Keratinocyte (primary cell): ENCODE measurements around the gene TRIM29. TPM values are rescaled to one million over a fixed set of nuclear protein-coding genes. Genes with fewer than 3 reads are reported as not detected.

Experiments
- DNase-seq: peaks from one replicate; pipeline ENCODE4 v3.0.0-alpha.2; 2011; ENCODE audit warnings: low read depth, missing footprints, low spot score
- FAIRE-seq: peaks from 2 replicates; lab custom pipeline; 2011; peaks lifted over from hg19 to GRCh38; lab: Jason Lieb, UNC
- H2AFZ ChIP-seq: 2 replicates; pipeline ENCODE4 v1.6.0; 2012; ENCODE audit warnings: low read length, control low read depth, inconsistent platforms; ENCODE audit not compliant: control insufficient read depth
- H3K27ac ChIP-seq: 2 replicates; pipeline ENCODE4 v1.5.1; 2011; ENCODE audit warnings: low read length; ENCODE audit not compliant: control insufficient read depth, insufficient read depth
- H3K27me3 ChIP-seq: 3 replicates; pipeline ENCODE4 v1.6.0; 2011; ENCODE audit warnings: low read length; ENCODE audit not compliant: control insufficient read depth, insufficient read depth; ENCODE audit errors: extremely low read depth
- H3K36me3 ChIP-seq, 2 experiments: 2 replicates in 1 of 2; 3 replicates in 1 of 2; pipeline ENCODE4 v1.5.1; 2011; ENCODE audit warnings: low read length in 2 of 2, mild to moderate bottlenecking in 1 of 2; ENCODE audit not compliant: control insufficient read depth in 2 of 2, insufficient read depth in 2 of 2; ENCODE audit errors: extremely low read depth in 1 of 2
- H3K4me1 ChIP-seq: 3 replicates; pipeline ENCODE4 v1.5.1; 2011; ENCODE audit warnings: low read length; ENCODE audit not compliant: control insufficient read depth, insufficient read depth; ENCODE audit errors: extremely low read depth
- H3K4me2 ChIP-seq: 3 replicates; pipeline ENCODE4 v1.6.0; 2011; ENCODE audit warnings: low read depth, low read length; ENCODE audit not compliant: control insufficient read depth, insufficient read depth; ENCODE audit errors: extremely low read depth
- H3K4me3 ChIP-seq, 3 experiments: fragments of 200-600 bp in 1 of 3; sonication (generic) in 1 of 3; 2 replicates in 2 of 3; 3 replicates in 1 of 3; pipeline ENCODE4 v1.5.1; 2011 to 2016; ENCODE audit warnings: low read length in 3 of 3, mild to moderate bottlenecking in 3 of 3, control low read depth in 2 of 3, inconsistent platforms in 1 of 3, low read depth in 1 of 3, mixed read lengths in 1 of 3, mixed run types in 1 of 3, moderate library complexity in 1 of 3; ENCODE audit not compliant: control insufficient read depth in 2 of 3, insufficient read depth in 2 of 3; ENCODE audit errors: extremely low read depth in 1 of 3
- H3K79me2 ChIP-seq: 2 replicates; pipeline ENCODE4 v1.6.0; 2012; ENCODE audit warnings: low read length; ENCODE audit not compliant: control insufficient read depth, insufficient read depth
- H3K9ac ChIP-seq: 3 replicates; pipeline ENCODE4 v1.6.0; 2011; ENCODE audit warnings: low read length; ENCODE audit not compliant: control insufficient read depth, insufficient read depth; ENCODE audit errors: extremely low read depth
- H3K9me1 ChIP-seq: 3 replicates; pipeline ENCODE4 v1.6.0; 2011; ENCODE audit warnings: low read length; ENCODE audit not compliant: control insufficient read depth, insufficient read depth; ENCODE audit errors: extremely low read depth
- H3K9me3 ChIP-seq: 2 replicates; pipeline ENCODE4 v1.5.1; 2012; ENCODE audit warnings: low read depth, low read length; ENCODE audit not compliant: control insufficient read depth
- H4K20me1 ChIP-seq: 3 replicates; pipeline ENCODE4 v1.6.0; 2011; ENCODE audit warnings: low read length; ENCODE audit not compliant: control insufficient read depth, insufficient read depth; ENCODE audit errors: extremely low read depth
- CTCF ChIP-seq, 3 experiments: IDR thresholded peaks in 1 of 3; conservative IDR thresholded peaks in 1 of 3; optimal IDR thresholded peaks in 1 of 3; 2 replicates in 2 of 3; 3 replicates in 1 of 3; pipeline versions ENCODE3 to v1.5.1; 2011; ENCODE audit warnings: low read length in 3 of 3, mild to moderate bottlenecking in 3 of 3, moderate library complexity in 2 of 3, control low read depth in 1 of 3, inconsistent platforms in 1 of 3; ENCODE audit not compliant: insufficient read depth in 2 of 3; ENCODE audit errors: extremely low read depth in 1 of 3
- EZH2 ChIP-seq: IDR thresholded peaks from one replicate; pipeline ENCODE4 v1.6.1; 2012; ENCODE audit warnings: inconsistent platforms, mild to moderate bottlenecking, low read length, moderate library complexity
- dilution Hi-C: fragments of 300-500 bp; cut with MboI; formaldehyde crosslinking; loops from one replicate; pipeline ENCODE4 v1.7.0; 2020; ENCODE audit warnings: low sequenced_read_pairs; ENCODE audit not compliant: extremely low pct_ligation_motif_present
- polyA plus RNA-seq, 5 experiments: library from polyadenylated mRNA; depleted of rRNA in 3 of 5; stranded (reverse) in 3 of 5; stranded (forward) in 1 of 5; unstranded in 1 of 5; fragments of >200 nt; gene quantifications; 1 replicate in 1 of 5; 2 replicates in 3 of 5; 3 replicates in 1 of 5; pipeline versions ENCODE4 v1.2.1 to v1.2.3, GENCODE V29; 2011 to 2012; ENCODE audit warnings: missing spikeins in 2 of 5, low read depth in 1 of 5, low replicate concordance in 1 of 5

TRIM29 gene
- polyA plus RNA-seq, 1 donor (not counting 4 experiments of a cell fraction or from before 2014, with no cell fraction given): 463 TPM

- peak overlapping the region; percentile 90 for H3K27ac ChIP-seq
- H3K4me2 ChIP-seq: peak overlapping the region; percentile 93
- H3K36me3 ChIP-seq: peaks cover 23 to 42% of the 10 kb centered on the region in 2 experiments
- no peaks in the 10 kb centered on the region for H3K9me3 ChIP-seq
- H3K4me3 ChIP-seq: peak overlapping the region; percentile 87 to 97 (median 94)
- peaks cover 2% of the 10 kb centered on the region for H4K20me1 ChIP-seq
- no peaks in the 10 kb centered on the region for H3K9me1 ChIP-seq
- FAIRE-seq (peak; percentile 13), DNase-seq (no peak)
- peaks cover 81% of the 10 kb centered on the region for H3K79me2 ChIP-seq
- dilution Hi-C loops: no loop called here
- peak overlapping the region; percentile 96 for H3K9ac ChIP-seq
- TF ChIP-seq EZH2 (no peak), CTCF (optimal IDR thresholded peaks at IDR 0.05 in 1 of 3, IDR thresholded peaks at IDR 0.05 in 1 of 3, conservative IDR thresholded peaks at IDR 0.05 in 1 of 3; ENCODE audit: extremely low read depth in 1 of 3, insufficient read depth in 2 of 3, low read length in 3 of 3) (no peak)
- H2AFZ ChIP-seq: no peak overlapping the region
- peaks cover 70% of the 10 kb centered on the region for H3K4me1 ChIP-seq
- H3K27me3 ChIP-seq: no peaks in the 10 kb centered on the region
Observed at GRCh38 chr11:120134106-120134930, 3.6 kb downstream of the TRIM29 start.

DNA sequence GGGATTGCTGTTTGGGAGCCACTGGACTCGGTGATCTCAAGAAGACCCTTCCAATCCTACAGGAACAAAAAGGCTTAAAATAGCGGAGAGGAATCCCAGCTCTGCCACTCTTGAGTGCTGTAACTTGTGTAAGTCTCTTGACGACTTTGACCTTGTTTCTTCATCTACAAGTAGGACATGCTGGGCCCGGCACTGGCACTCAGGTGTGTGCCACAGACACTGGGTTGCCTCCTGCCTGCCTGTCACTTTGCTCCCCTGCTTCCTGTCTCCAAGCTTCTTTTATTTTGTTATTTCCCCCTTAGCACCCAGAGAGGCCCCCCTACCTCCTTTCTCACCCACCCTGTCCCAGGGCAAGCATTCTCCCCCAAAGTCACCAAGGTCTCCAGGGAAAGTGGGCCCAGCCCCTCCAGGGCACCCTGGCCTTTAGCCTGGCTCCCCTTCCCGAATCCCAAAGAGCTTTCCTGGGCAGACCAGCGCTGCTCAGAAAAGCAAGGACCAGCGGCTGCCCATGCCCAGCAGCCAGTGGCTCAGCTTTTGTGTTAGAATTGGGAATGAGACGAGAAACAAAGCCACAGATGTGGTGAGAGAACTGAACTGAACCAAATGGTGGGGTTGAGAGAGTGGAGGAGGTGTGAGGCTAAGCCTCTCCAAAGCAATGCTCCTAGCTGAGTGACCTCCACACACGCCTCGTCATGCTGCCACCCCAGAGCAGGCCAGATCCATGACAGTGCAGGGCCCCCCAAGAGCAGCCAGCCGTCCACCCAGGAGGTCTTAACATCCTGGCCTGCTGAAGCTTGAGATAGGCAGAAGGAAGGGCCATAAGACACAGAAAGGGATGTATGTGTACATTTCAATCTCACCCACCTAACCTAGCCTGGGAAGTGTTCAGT is 4.5 kb downstream of the TRIM29 start:
- Histone ChIP-seq H2AFZ (no peak overlapping the region), H3K9ac (peak overlapping the region; percentile 96), H3K4me2 (peak overlapping the region; percentile 93), H3K36me3 (peaks cover 25 to 44% of the 10 kb centered on the region in 2 experiments), H3K27me3 (no peaks in the 10 kb centered on the region), H3K79me2 (peaks cover 81% of the 10 kb centered on the region), H3K27ac (peak overlapping the region; percentile 90), H3K9me3 (no peaks in the 10 kb centered on the region), H3K4me3 (peak overlapping the region; percentile 1 to 97 (median 87)), H3K4me1 (peaks cover 75% of the 10 kb centered on the region), H4K20me1 (peaks cover 2% of the 10 kb centered on the region), H3K9me1 (no peaks in the 10 kb centered on the region)
- no peak for DNase-seq
- TF ChIP-seq EZH2: no peak
- no peak for TF ChIP-seq CTCF (optimal IDR thresholded peaks at IDR 0.05 in 1 of 3, IDR thresholded peaks at IDR 0.05 in 1 of 3, conservative IDR thresholded peaks at IDR 0.05 in 1 of 3; ENCODE audit: extremely low read depth in 1 of 3, insufficient read depth in 2 of 3, low read length in 3 of 3)
- dilution Hi-C loops: no loop called here
- FAIRE-seq: peak; percentile 57
